Osteoblast (primary cell): ENCODE results near the gene LRRC74A. TPM values are rescaled to one million over a fixed set of nuclear protein-coding genes. Genes with fewer than 3 reads are reported as not detected.

ENCODE experiments used
- DNase-seq: peaks from one replicate; pipeline ENCODE4 v3.0.0; 2011; ENCODE audit warnings: low spot score, mixed read lengths; ENCODE audit not compliant: insufficient read length; ENCODE audit errors: missing footprints
- H2AFZ ChIP-seq: 2 replicates; pipeline ENCODE4 v1.6.0; 2011; ENCODE audit warnings: mild to moderate bottlenecking, low read length
- H3K27ac ChIP-seq: 2 replicates; pipeline ENCODE4 v1.5.1; 2011; ENCODE audit warnings: mild to moderate bottlenecking, low read depth, low read length, moderate library complexity
- H3K27me3 ChIP-seq: 2 replicates; pipeline ENCODE4 v1.6.0; 2012; ENCODE audit warnings: mild to moderate bottlenecking, control low read depth, inconsistent platforms, low read length, moderate library complexity; ENCODE audit not compliant: insufficient read depth
- H3K36me3 ChIP-seq: 2 replicates; pipeline ENCODE4 v1.5.1; 2011; ENCODE audit warnings: mild to moderate bottlenecking, low read length, control low read depth, moderate library complexity; ENCODE audit not compliant: insufficient read depth
- H3K4me1 ChIP-seq: 2 replicates; pipeline ENCODE4 v1.5.1; 2011; ENCODE audit warnings: mild to moderate bottlenecking, low read length, control low read depth, moderate library complexity; ENCODE audit not compliant: insufficient read depth
- H3K4me2 ChIP-seq: 2 replicates; pipeline ENCODE4 v1.6.0; 2011; ENCODE audit warnings: mild to moderate bottlenecking, low read length; ENCODE audit not compliant: insufficient read depth
- H3K4me3 ChIP-seq: fragments of 200-600 bp; sonication (generic); 3 replicates; pipeline ENCODE4 v1.5.1; 2012; ENCODE audit warnings: mild to moderate bottlenecking, low read length, inconsistent platforms; ENCODE audit not compliant: insufficient read depth
- H3K79me2 ChIP-seq: 2 replicates; pipeline ENCODE4 v1.6.0; 2012; ENCODE audit warnings: mild to moderate bottlenecking, low read length, control low read depth, inconsistent platforms; ENCODE audit not compliant: insufficient read depth
- H3K9me3 ChIP-seq: 2 replicates; pipeline ENCODE4 v1.5.1; 2011; ENCODE audit warnings: low read depth, low read length, control low read depth
- H4K20me1 ChIP-seq: 2 replicates; pipeline ENCODE4 v1.6.0; 2012; ENCODE audit warnings: mild to moderate bottlenecking, low read length, control low read depth; ENCODE audit not compliant: insufficient read depth
- CTCF ChIP-seq: IDR thresholded peaks from 2 replicates; pipeline ENCODE4 v1.5.1; 2011; ENCODE audit warnings: mild to moderate bottlenecking, low read depth, low read length, moderate library complexity; ENCODE audit errors: extremely low read depth
- total RNA-seq: library from RNA; depleted of rRNA; stranded (reverse); fragments of >200 nt; gene quantifications from 2 replicates; pipeline ENCODE4 v1.2.3, GENCODE V29; 2012

LRRC74A gene
- total RNA-seq, 1 donor = not detected

- TF ChIP-seq CTCF = no peak
- Histone ChIP-seq H3K4me2 (no peak overlapping the region), H3K4me1 (no peaks in the 10 kb centered on the region), H2AFZ (no peak overlapping the region), H3K4me3 (no peak overlapping the region), H3K27me3 (peaks cover 23% of the 10 kb centered on the region), H3K36me3 (no peaks in the 10 kb centered on the region), H3K79me2 (no peaks in the 10 kb centered on the region), H3K9me3 (no peaks in the 10 kb centered on the region), H4K20me1 (no peaks in the 10 kb centered on the region), H3K27ac (no peak overlapping the region)
- no peak for DNase-seq
These were observed 30.6 kb downstream of the LRRC74A start for GRCh38 chr14:76856769-76857168.

GRCh38 chr14:76861574-76862255, 35.5 kb downstream of the LRRC74A start:
- H3K4me1 ChIP-seq = no peaks in the 10 kb centered on the region
- H3K36me3 ChIP-seq = no peaks in the 10 kb centered on the region
- TF ChIP-seq CTCF = no peak

GRCh38 chr14:76862546-76863282, 36.5 kb downstream of the LRRC74A start:
- Histone ChIP-seq H2AFZ (no peak overlapping the region), H3K27ac (no peak overlapping the region), H3K4me2 (no peak overlapping the region), H3K4me3 (no peak overlapping the region), H3K27me3 (peaks cover 36% of the 10 kb centered on the region), H3K9me3 (no peaks in the 10 kb centered on the region), H3K36me3 (no peaks in the 10 kb centered on the region), H4K20me1 (no peaks in the 10 kb centered on the region), H3K79me2 (no peaks in the 10 kb centered on the region), H3K4me1 (no peaks in the 10 kb centered on the region)
- DNase-seq = no peak
- TF ChIP-seq CTCF = no peak

More at GRCh38 chr14:76861574-76862255, 35.5 kb downstream of the LRRC74A start:
- no peaks in the 10 kb centered on the region for H4K20me1 ChIP-seq
- peaks cover 37% of the 10 kb centered on the region for H3K27me3 ChIP-seq
- H3K27ac ChIP-seq = no peak overlapping the region
- DNase-seq = no peak
- no peaks in the 10 kb centered on the region for H3K9me3 ChIP-seq
- H3K79me2 ChIP-seq = no peaks in the 10 kb centered on the region
- H3K4me2 ChIP-seq = no peak overlapping the region
- no peak overlapping the region for H2AFZ ChIP-seq
- no peak overlapping the region for H3K4me3 ChIP-seq

GRCh38 chr14:76863724-76864407, 37.7 kb downstream of the LRRC74A start:
- H3K27me3 ChIP-seq = peaks cover 37% of the 10 kb centered on the region
- no peaks in the 10 kb centered on the region for H3K36me3 ChIP-seq
- H3K27ac ChIP-seq = no peak overlapping the region
- no peak overlapping the region for H3K4me3 ChIP-seq
- no peaks in the 10 kb centered on the region for H3K79me2 ChIP-seq
- no peak overlapping the region for H2AFZ ChIP-seq
- no peak for TF ChIP-seq CTCF
- no peaks in the 10 kb centered on the region for H3K4me1 ChIP-seq
- H3K9me3 ChIP-seq = no peaks in the 10 kb centered on the region
- H4K20me1 ChIP-seq = no peaks in the 10 kb centered on the region
- H3K4me2 ChIP-seq = no peak overlapping the region
- peak; percentile 81 for DNase-seq
